Parathyroid adenoma (tissue), 2 donors: ENCODE data around the gene FAM50A.

ENCODE experiments used
- H2AFZ ChIP-seq: fragments of 300-600 bp; sonication (generic); one replicate; pipeline ENCODE4 v1.7.0; 2017; ENCODE audit warnings: antibody characterized with exemption, mild to moderate bottlenecking
- H3K27ac ChIP-seq: fragments of 300-600 bp; sonication (generic); one replicate; pipeline ENCODE4 v1.7.0; 2017
- H3K27me3 ChIP-seq: fragments of 300-600 bp; sonication (generic); one replicate; pipeline ENCODE4 v1.7.0; 2017; ENCODE audit warnings: low read length; ENCODE audit not compliant: control insufficient read depth, insufficient read depth
- H3K36me3 ChIP-seq: fragments of 300-600 bp; sonication (generic); one replicate; pipeline ENCODE4 v1.7.0; 2017; ENCODE audit warnings: low read length; ENCODE audit not compliant: control insufficient read depth, insufficient read depth
- H3K4me1 ChIP-seq: fragments of 300-600 bp; sonication (generic); one replicate; pipeline ENCODE4 v1.7.0; 2017; ENCODE audit warnings: control low read depth
- H3K4me2 ChIP-seq: fragments of 300-600 bp; sonication (generic); one replicate; pipeline ENCODE4 v1.7.0; 2017; ENCODE audit warnings: low read length
- H3K4me3 ChIP-seq: fragments of 300-600 bp; sonication (generic); one replicate; pipeline ENCODE4 v1.7.0; 2017; ENCODE audit warnings: low read depth, low read length
- H3K79me2 ChIP-seq: fragments of 300-600 bp; sonication (generic); one replicate; pipeline ENCODE4 v1.7.0; 2017; ENCODE audit warnings: control low read depth
- H3K9ac ChIP-seq: fragments of 300-600 bp; sonication (generic); one replicate; pipeline ENCODE4 v1.7.0; 2017; ENCODE audit warnings: mild to moderate bottlenecking
- H3K9me3 ChIP-seq: fragments of 300-600 bp; sonication (generic); one replicate; pipeline ENCODE4 v1.7.0; 2017; ENCODE audit warnings: low read length; ENCODE audit not compliant: control insufficient read depth
- CTCF ChIP-seq: fragments of 300-600 bp; sonication (generic); IDR thresholded peaks from one replicate; pipeline ENCODE4 v1.7.0; 2017; ENCODE audit warnings: antibody characterized with exemption, mild to moderate bottlenecking
- donor health status: primary hyperparathyroidism.

FAM50A gene

GRCh38 chrX:154473683-154474082 is 29.7 kb downstream of the FAM50A start:
- Histone ChIP-seq H3K27ac (no peak overlapping the region), H3K4me1 (no peaks in the 10 kb centered on the region), H2AFZ (no peak overlapping the region), H3K36me3 (no peaks in the 10 kb centered on the region), H3K4me3 (no peak overlapping the region), H3K27me3 (no peaks in the 10 kb centered on the region), H3K4me2 (no peak overlapping the region), H3K9me3 (no peaks in the 10 kb centered on the region), H3K79me2 (no peaks in the 10 kb centered on the region), H3K9ac (no peak overlapping the region)
- TF ChIP-seq CTCF = no peak

GRCh38 chrX:154476821-154477220 is 32.9 kb downstream of the FAM50A start:
- Histone ChIP-seq H3K27me3 (no peaks in the 10 kb centered on the region), H3K9ac (no peak overlapping the region), H3K4me2 (no peak overlapping the region), H3K27ac (no peak overlapping the region), H3K9me3 (no peaks in the 10 kb centered on the region), H3K36me3 (no peaks in the 10 kb centered on the region), H3K4me1 (no peaks in the 10 kb centered on the region), H3K4me3 (no peak overlapping the region), H2AFZ (no peak overlapping the region), H3K79me2 (no peaks in the 10 kb centered on the region)
- no peak for TF ChIP-seq CTCF

- Histone ChIP-seq H3K27ac (peak overlapping the region; percentile 68), H3K4me3 (peak overlapping the region; percentile 60), H3K27me3 (no peaks in the 10 kb centered on the region), H3K9me3 (no peaks in the 10 kb centered on the region), H3K4me2 (peak overlapping the region; percentile 74), H3K79me2 (no peaks in the 10 kb centered on the region), H3K36me3 (no peaks in the 10 kb centered on the region), H3K9ac (no peak overlapping the region), H2AFZ (peak overlapping the region; percentile 86), H3K4me1 (no peaks in the 10 kb centered on the region)
- no peak for TF ChIP-seq CTCF
Measured at GRCh38 chrX:154477891-154478477, 34.0 kb downstream of the FAM50A start.

GRCh38 chrX:154478728-154479622 is 35.0 kb downstream of the FAM50A start, which contains the start of gene LAGE3:
Gene LAGE3 (minus strand): TSS chrX:154479281. CDS start chrX:154478915, 366 bp downstream.
- no peak within 1 kb of the TSS for H3K9ac ChIP-seq

More at GRCh38 chrX:154478728-154479622, 35.0 kb downstream of the FAM50A start, which contains the start of gene LAGE3:
- H3K27me3 ChIP-seq = no peaks in the 10 kb centered on the region
- H2AFZ ChIP-seq = peak within 1 kb of the TSS; percentile 86
- H3K36me3 ChIP-seq = no peaks in the 10 kb centered on the region
- H3K4me2 ChIP-seq = peak within 1 kb of the TSS; percentile 74
- H3K4me1 ChIP-seq = no peaks in the 10 kb centered on the region
- H3K27ac ChIP-seq = peak within 1 kb of the TSS; percentile 68
- no peaks in the 10 kb centered on the region for H3K9me3 ChIP-seq
- TF ChIP-seq CTCF = no peak
- no peaks in the 10 kb centered on the region for H3K79me2 ChIP-seq
- H3K4me3 ChIP-seq = peak within 1 kb of the TSS; percentile 60
